HG02678 (cell line): ENCODE data around the gene CAPN2.
A peak's percentile ranks its signal among the peaks of the same experiment; 100 is the strongest.

Experiments used
- ATAC-seq: cut with Tn5 transposase; IDR thresholded peaks from one replicate; pipeline ENCODE4 v1.9.1; 2021; ENCODE audit warnings: mild to moderate bottlenecking, moderate library complexity; ENCODE audit not compliant: unreplicated experiment

CAPN2 gene

DNA sequence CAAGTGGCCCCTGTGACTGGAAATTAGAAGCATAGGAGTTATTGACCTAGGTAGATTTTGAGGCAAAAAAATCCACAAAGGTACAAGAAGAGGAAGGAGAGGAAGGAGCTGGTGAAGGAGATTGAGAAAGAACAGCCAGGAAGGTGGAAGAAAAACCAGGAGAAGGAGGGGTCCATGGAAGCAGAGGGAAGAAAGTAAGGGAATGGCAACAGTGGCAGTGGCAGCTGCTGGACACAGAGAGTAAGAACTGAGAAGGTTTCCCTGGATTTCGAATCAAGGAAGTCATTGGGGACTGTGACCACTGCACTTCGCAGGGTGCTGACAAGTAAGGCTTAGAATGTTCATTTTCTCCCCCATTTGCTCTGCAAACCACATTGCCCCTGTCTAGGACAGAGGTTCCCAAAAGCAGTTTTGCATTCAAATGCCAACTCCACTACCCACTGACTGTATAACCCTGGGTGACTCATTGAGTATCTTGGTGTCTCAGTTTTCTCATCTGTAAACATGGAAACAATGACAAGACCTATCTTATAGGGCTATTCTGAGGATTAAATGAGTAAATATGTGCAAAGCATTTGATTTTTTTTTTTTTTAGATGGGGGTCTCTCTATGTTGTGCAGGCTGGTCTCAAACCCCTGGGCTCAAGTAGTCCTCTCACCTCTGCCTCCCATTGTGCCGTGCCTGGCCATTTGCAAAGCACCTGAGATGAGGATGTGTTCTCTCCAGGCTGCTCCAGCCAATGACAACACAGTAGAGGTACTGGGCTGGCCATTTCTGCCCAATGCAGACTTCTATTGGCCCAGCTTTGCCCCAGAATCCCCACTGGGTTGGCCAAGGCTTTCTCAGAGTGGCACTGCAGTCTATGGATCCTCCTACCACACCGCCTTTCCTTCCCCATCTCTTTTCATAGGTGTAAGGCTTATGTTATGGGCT is 9.3 kb upstream of the CAPN2 start:
- ATAC-seq: no peak

- no peak for ATAC-seq
These were observed 8.7 kb upstream of the CAPN2 start for GRCh38 chr1:223703668-223704013.

GRCh38 chr1:223704921-223705878 is 7.1 kb upstream of the CAPN2 start:
- ATAC-seq: no peak

DNA sequence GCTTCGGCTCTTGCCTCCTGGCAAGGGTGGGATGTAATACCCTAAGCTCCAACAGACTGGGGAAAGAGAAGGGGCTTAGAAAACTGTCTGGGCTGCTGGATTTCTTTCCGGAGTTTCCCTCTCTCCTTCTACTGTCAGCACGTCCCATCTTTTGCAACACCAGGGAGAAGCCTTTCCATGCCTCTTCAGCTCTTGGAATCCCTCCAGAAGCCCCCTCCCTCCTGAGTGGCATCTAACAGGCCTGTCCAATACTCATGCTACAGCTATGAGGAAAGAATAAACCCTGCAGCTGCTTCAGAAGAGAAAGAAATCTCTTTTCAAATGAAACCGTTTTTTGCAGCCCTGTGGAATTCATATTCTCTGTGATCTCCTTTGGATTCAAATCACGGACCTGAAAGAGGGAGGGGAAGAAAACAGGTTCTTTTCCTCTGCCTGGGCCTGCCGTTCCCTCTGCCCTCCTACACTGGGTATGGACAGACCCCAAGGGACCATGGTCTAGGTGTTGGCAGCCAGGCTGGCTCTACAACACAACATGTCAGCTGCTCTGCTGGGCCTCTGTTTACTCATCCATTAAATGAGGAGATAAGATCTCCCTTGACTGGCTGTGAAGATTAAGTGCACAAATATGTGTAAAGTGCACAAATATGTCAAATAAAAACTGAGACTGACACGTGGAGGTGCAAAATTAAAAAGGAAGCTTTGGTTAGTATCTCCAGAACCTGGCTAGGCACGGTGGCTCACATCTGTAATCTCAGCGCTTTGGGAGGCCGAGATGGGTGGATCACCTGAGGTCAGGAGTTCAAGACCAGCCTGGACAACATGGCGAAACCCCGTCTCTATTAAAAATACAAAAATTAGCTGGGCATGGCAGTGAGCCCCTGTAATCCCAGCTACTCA is 6.0 kb upstream of the CAPN2 start:
- ATAC-seq: no peak

DNA sequence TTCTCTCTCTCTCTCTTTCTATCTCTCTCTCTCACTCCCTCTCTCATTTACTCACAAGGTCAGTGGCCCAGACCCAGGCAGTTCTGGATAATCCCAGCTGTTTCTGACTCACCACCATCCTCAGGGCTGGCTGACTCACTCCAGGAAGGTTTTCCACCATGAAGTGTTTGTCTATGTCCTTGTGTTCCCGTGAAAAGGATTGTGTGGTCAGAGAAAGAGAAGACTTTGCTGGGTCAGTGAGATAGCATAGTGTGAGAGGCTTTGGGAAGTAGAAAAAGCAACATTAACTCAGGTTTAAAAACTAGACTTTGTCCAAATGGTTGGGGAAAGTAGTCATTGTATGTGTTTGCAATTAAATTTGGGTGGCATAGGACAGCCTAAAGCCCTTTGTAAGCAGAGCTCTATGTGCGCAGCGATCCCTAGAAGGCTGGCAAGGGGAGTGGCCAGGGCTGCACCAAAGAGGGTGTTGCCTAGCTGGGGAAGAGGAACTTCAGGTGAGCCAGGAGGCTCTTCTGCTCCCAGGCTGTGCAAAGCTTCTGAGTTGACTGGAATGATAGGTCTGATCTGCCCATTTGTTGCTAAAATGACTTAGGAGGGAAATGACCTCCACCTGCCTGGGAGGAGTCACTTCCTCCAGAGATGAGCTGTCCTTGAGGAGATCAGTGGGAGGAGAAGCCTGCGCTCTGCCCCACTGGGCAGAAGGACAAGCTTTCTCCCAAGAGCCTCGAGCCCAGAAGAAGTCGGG is 4.9 kb upstream of the CAPN2 start:
- no peak for ATAC-seq

DNA sequence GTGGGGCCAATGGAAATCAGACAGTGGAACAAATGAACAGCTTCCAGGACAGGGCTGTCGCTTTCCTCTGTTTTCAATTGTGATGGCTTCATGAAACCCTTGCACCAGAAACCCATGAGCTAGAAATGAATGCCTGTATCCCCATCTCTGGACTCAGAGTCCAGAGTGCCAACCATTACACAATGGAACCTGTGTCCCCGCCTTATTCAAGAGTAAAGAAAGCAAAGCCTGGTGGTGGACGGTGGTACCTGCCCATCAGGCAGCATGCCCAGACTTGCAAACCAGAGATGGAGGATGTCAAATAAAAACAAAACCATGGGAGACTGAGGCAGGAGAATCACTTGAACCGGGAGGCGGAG is 4.4 kb upstream of the CAPN2 start:
- ATAC-seq: no peak

DNA sequence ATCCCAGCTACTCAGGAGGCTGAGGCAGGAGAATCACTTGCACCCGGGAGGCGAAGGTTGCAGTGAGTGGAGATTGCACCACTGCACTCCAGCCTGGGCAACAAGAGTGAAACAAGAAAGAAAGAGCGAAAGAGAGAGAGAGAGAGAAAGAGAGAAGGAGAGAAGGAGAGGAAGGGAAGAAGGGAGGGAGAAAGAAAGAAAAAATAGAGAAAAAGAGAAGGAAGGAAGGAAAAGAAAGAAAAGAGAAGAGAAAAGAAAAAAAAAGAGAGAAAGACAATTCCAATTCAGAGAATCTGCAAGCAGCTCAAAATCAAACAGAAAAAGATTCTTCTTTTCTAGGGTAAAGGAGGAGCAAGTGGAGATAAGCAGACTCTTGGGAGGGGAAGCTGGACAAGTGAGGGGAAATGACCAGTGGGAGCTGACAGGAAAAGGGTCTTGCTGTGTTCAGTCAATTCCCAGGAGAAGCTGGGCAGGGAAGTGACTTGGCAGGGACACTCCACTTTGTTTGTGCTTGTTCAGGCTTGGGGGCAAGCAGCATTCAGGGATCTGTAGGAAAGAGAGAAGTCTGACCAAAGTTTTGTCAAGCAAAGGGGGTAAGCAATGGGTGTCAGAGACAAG is 3.6 kb upstream of the CAPN2 start:
- ATAC-seq: no peak

DNA sequence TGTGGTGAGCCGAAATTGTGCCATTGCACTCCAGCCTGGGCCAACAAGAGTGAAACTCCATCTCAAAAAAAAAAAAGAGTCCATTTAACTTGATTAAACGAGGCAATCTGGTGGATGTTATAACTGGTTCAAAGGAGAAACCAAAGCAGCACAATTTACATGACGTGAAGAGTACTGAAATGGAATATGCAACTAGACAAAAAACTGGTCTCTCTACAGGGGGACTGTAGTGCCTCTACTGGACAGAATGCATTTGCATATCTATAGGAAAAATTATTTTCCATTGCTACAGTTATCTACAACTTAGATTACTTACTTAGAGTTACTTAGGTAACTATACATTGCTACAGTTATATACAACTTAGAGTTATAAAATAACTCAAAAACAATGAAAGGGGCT is 2.7 kb upstream of the CAPN2 start:
- no peak for ATAC-seq

GRCh38 chr1:223710179-223711133 is 1.9 kb upstream of the CAPN2 start:
- ATAC-seq: no peak

GRCh38 chr1:223711173-223711572 is 1.2 kb upstream of the CAPN2 start:
- ATAC-seq: no peak

DNA sequence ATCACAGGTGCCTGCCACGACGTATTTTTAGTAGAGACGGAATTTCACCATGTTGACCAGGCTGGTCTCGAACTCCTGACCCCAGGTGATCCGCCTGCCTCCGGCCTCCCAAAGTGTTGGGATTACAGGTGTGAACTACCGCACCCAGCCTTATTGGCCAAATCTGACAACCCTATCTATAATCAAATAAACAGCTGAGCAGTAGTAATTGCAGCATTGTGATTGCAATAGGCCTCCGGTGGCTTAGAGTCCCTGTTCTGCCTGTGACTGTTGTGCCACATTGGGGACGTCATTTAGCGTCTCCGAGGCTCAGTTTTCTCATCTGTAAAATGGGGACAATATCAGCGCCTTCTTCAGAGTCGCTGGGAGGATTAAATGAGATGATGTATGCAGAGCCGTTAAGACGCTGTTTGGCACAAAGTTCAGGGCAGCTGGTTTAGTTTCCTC is 569 bp upstream of the CAPN2 start:
- no peak for ATAC-seq

- ATAC-seq: peak; percentile 34
These were observed 623 bp downstream of the CAPN2 start for GRCh38 chr1:223712850-223713474.

- ATAC-seq: no peak
These were observed 1.4 kb downstream of the CAPN2 start for GRCh38 chr1:223713546-223714420.

DNA sequence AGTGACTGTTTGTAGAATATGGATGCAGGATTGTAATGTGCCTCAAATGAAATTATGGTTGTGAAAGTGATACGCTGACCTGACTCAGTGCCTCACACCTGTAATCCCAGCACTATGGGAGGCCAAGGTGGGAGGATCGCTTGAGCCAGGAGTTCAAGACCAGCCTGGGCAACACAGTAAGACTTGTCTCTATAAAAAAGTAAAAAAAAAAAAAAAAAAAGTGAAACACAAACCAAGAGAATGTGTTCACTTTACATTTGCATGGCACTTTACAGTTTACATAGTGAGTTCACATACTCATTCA is 2.0 kb downstream of the CAPN2 start:
- no peak for ATAC-seq

- ATAC-seq: no peak
These were observed 2.7 kb downstream of the CAPN2 start for GRCh38 chr1:223714849-223715603.

- no peak for ATAC-seq
These were observed 3.3 kb downstream of the CAPN2 start for GRCh38 chr1:223715604-223716172.
